Measurements from ENCODE around the gene TBC1D12.

The TBC1D12 gene

GRCh38 chr10:94411304-94411703, 9.0 kb downstream of the TBC1D12 start:
- no peak for TF ChIP-seq CTCF (conservative IDR thresholded peaks at IDR 0.05)
- H3K27ac ChIP-seq = no peak overlapping the region

GRCh38 chr10:94412449-94412848, 10.1 kb downstream of the TBC1D12 start:
- no peak for TF ChIP-seq CTCF (conservative IDR thresholded peaks at IDR 0.05)
- no peak overlapping the region for H3K27ac ChIP-seq

- H3K27ac ChIP-seq = no peak overlapping the region
- TF ChIP-seq CTCF (conservative IDR thresholded peaks at IDR 0.05) = no peak
These were observed 11.0 kb downstream of the TBC1D12 start for GRCh38 chr10:94413361-94413760.

GRCh38 chr10:94416896-94417295, 14.6 kb downstream of the TBC1D12 start:
- peak overlapping the region; percentile 73 for H3K27ac ChIP-seq
- TF ChIP-seq CTCF (conservative IDR thresholded peaks at IDR 0.05) = no peak

GRCh38 chr10:94417321-94417720, 15.0 kb downstream of the TBC1D12 start:
- TF ChIP-seq CTCF (conservative IDR thresholded peaks at IDR 0.05) = no peak
- H3K27ac ChIP-seq = peak overlapping the region; percentile 73

- TF ChIP-seq CTCF (conservative IDR thresholded peaks at IDR 0.05) = no peak
These were observed 18.2 kb downstream of the TBC1D12 start for GRCh38 chr10:94420516-94420915.

GRCh38 chr10:94420998-94421528, 18.7 kb downstream of the TBC1D12 start:
- no peak overlapping the region for H3K27ac ChIP-seq
- TF ChIP-seq CTCF (conservative IDR thresholded peaks at IDR 0.05) = no peak

More at GRCh38 chr10:94420516-94420915, 18.2 kb downstream of the TBC1D12 start:
- no peak overlapping the region for H3K27ac ChIP-seq
